Activated CD4-positive, alpha-beta memory T cell treated with anti-CD3 and anti-CD28 coated beads, Interleukin-2, amount 10 ng/mL, durations not matched to agents 7 days and 5 days (primary cell): Measurements from ENCODE around the gene CLEC3B. TPM values are rescaled to one million over a fixed set of nuclear protein-coding genes. Genes with fewer than 3 reads are reported as not detected.
"Not testable (repeated sequence)": the region's sequence is repeated elsewhere in the genome, so short reads cannot be mapped to it uniquely, and the experiment has no call there.

ENCODE experiments used
- CTCF ChIA-PET: fragments of 350-600 bp; sonication (Branson Sonifier 250); formaldehyde crosslinking; loops from one replicate; lab custom pipeline; 2021; ENCODE audit warnings: antibody characterized with exemption, inconsistent platforms; lab: Charles Lee
- POLR2A ChIA-PET: fragments of 350-600 bp; sonication (Branson Sonifier 250); formaldehyde crosslinking; loops from one replicate; lab custom pipeline; 2021; ENCODE audit warnings: antibody characterized with exemption; lab: Charles Lee
- DNase-seq: peaks from one replicate; pipeline ENCODE4 v3.0.0-alpha.2; 2020
- H3K27ac Mint-ChIP-seq: one replicate; pipeline ENCODE4 v1.8.0; 2021; ENCODE audit warnings: mild to moderate bottlenecking, mixed read lengths
- H3K27me3 Mint-ChIP-seq: one replicate; pipeline ENCODE4 v1.8.0; 2021; ENCODE audit warnings: mixed read lengths
- H3K36me3 Mint-ChIP-seq: one replicate; pipeline ENCODE4 v1.8.0; 2021; ENCODE audit warnings: low read depth, mixed read lengths
- H3K4me1 Mint-ChIP-seq: one replicate; pipeline ENCODE4 v1.8.0; 2021; ENCODE audit warnings: mixed read lengths
- H3K4me3 Mint-ChIP-seq: one replicate; pipeline ENCODE4 v1.8.0; 2021; ENCODE audit warnings: mild to moderate bottlenecking, mixed read lengths
- H3K9me3 Mint-ChIP-seq: one replicate; pipeline ENCODE4 v1.8.0; 2021; ENCODE audit warnings: mixed read lengths
- total RNA-seq, 2 experiments: library from RNA; stranded (reverse); gene quantifications; one replicate each; pipeline ENCODE4 v1.2.3, GENCODE V29; 2021

The CLEC3B gene
- total RNA-seq, 2 experiments from 2014 or later: not detected

- CTCF ChIA-PET: interaction anchor here (0.8 to 5.6 kb wide), 33 partner anchors 9 to 621 kb away, joined by 3 to 294 read pairs (median 6); partner anchors contain the start of genes LIMD1 and TMEM158
- peaks cover 17% of the 10 kb centered on the region for H3K27me3 Mint-ChIP-seq
- H3K36me3 Mint-ChIP-seq: no peaks in the 10 kb centered on the region
- peaks cover 27% of the 10 kb centered on the region for H3K4me1 Mint-ChIP-seq
- no peaks in the 10 kb centered on the region for H3K9me3 Mint-ChIP-seq
- H3K27ac Mint-ChIP-seq: no peak overlapping the region
- POLR2A ChIA-PET: interaction anchor here (0.6 to 5.5 kb wide), 10 partner anchors 10 to 612 kb away, joined by 3 to 43 read pairs (median 5); no protein-coding TSS in a partner anchor
- no peak overlapping the region for H3K4me3 Mint-ChIP-seq
- DNase-seq: no peak
Observed at GRCh38 chr3:45041666-45042065, 15.6 kb downstream of the CLEC3B start.

GRCh38 chr3:45042162-45042561 lies 16.1 kb downstream of the CLEC3B start:
- Mint-ChIP-seq H3K4me1 (peaks cover 25% of the 10 kb centered on the region), H3K4me3 (no peak overlapping the region), H3K27ac (no peak overlapping the region), H3K36me3 (no peaks in the 10 kb centered on the region), H3K9me3 (no peaks in the 10 kb centered on the region), H3K27me3 (peaks cover 16% of the 10 kb centered on the region)
- POLR2A ChIA-PET: interaction anchor here (1.0 to 5.5 kb wide), 7 partner anchors 9 to 168 kb away, joined by 3 to 43 read pairs (median 6); no protein-coding TSS in a partner anchor
- CTCF ChIA-PET: interaction anchor here (0.7 to 5.6 kb wide), 23 partner anchors 10 to 614 kb away, joined by 3 to 294 read pairs (median 6); partner anchors contain the start of genes LIMD1 and TMEM158
- no peak for DNase-seq

GRCh38 chr3:45043728-45044299 lies 17.7 kb downstream of the CLEC3B start:
- Mint-ChIP-seq H3K27ac (no peak overlapping the region), H3K4me1 (peaks cover 21% of the 10 kb centered on the region), H3K9me3 (no peaks in the 10 kb centered on the region), H3K4me3 (no peak overlapping the region), H3K36me3 (no peaks in the 10 kb centered on the region), H3K27me3 (peaks cover 25% of the 10 kb centered on the region)
- ChIA-PET CTCF (interaction anchor here (1.2 to 5.6 kb wide), 3 partner anchors 10 to 616 kb away, joined by 3 to 294 read pairs (median 95); no protein-coding TSS in a partner anchor), POLR2A (no interaction called here)
- no peak for DNase-seq

GRCh38 chr3:45048244-45048643 lies 22.1 kb downstream of the CLEC3B start:
- CTCF ChIA-PET: interaction anchor here (0.9 to 4.2 kb wide), 2 partner anchors 12 to 162 kb away, joined by 3 to 13 read pairs; no protein-coding TSS in a partner anchor
- H3K27me3 Mint-ChIP-seq: peaks cover 44% of the 10 kb centered on the region
- no peaks in the 10 kb centered on the region for H3K9me3 Mint-ChIP-seq
- POLR2A ChIA-PET: no interaction called here
- H3K36me3 Mint-ChIP-seq: no peaks in the 10 kb centered on the region
- DNase-seq: no peak
- no peak overlapping the region for H3K27ac Mint-ChIP-seq
- H3K4me3 Mint-ChIP-seq: no peak overlapping the region
- peaks cover 2% of the 10 kb centered on the region for H3K4me1 Mint-ChIP-seq

GRCh38 chr3:45049807-45050206 lies 23.7 kb downstream of the CLEC3B start:
- no peak for DNase-seq
- POLR2A ChIA-PET: interaction anchor here (0.7 kb wide), 1 partner anchor 10 kb away, joined by 3 read pairs; no protein-coding TSS in a partner anchor
- Mint-ChIP-seq H3K9me3 (no peaks in the 10 kb centered on the region), H3K36me3 (no peaks in the 10 kb centered on the region), H3K27me3 (peaks cover 44% of the 10 kb centered on the region), H3K27ac (no peak overlapping the region), H3K4me1 (peaks cover 16% of the 10 kb centered on the region), H3K4me3 (no peak overlapping the region)
- CTCF ChIA-PET: interaction anchor here (4.2 kb wide), 1 partner anchor 13 kb away, joined by 13 read pairs; no protein-coding TSS in a partner anchor

GRCh38 chr3:45051685-45052084 lies 25.6 kb downstream of the CLEC3B start:
- ChIA-PET POLR2A (interaction anchor here (1.1 kb wide), 1 partner anchor 9 kb away, joined by 4 read pairs; no protein-coding TSS in a partner anchor), CTCF (interaction anchor here (7.4 kb wide), 1 partner anchor 9 kb away, joined by 95 read pairs; no protein-coding TSS in a partner anchor)
- Mint-ChIP-seq H3K4me1 (peaks cover 24% of the 10 kb centered on the region), H3K27me3 (peaks cover 31% of the 10 kb centered on the region), H3K4me3 (no peak overlapping the region), H3K9me3 (no peaks in the 10 kb centered on the region), H3K27ac (no peak overlapping the region), H3K36me3 (no peaks in the 10 kb centered on the region)
- no peak for DNase-seq

GRCh38 chr3:45053805-45054195 lies 27.7 kb downstream of the CLEC3B start:
- Mint-ChIP-seq H3K4me1 (peaks cover 33% of the 10 kb centered on the region), H3K27me3 (peaks cover 22% of the 10 kb centered on the region), H3K27ac (peak overlapping the region; percentile 24)
- not testable (repeated sequence) for H3K36me3 Mint-ChIP-seq, DNase-seq, H3K4me3 Mint-ChIP-seq, H3K9me3 Mint-ChIP-seq
- ChIA-PET POLR2A (interaction anchor here (3.4 kb wide), 1 partner anchor 12 kb away, joined by 14 read pairs; no protein-coding TSS in a partner anchor), CTCF (interaction anchor here (1.0 to 7.4 kb wide), 5 partner anchors 11 to 157 kb away, joined by 3 to 95 read pairs (median 4); no protein-coding TSS in a partner anchor)

- Mint-ChIP-seq H3K4me1 (peaks cover 33% of the 10 kb centered on the region), H3K27ac (no peak overlapping the region), H3K36me3 (no peaks in the 10 kb centered on the region), H3K9me3 (no peaks in the 10 kb centered on the region), H3K4me3 (no peak overlapping the region), H3K27me3 (peaks cover 17% of the 10 kb centered on the region)
- ChIA-PET CTCF (interaction anchor here (1.0 to 7.4 kb wide), 5 partner anchors 11 to 156 kb away, joined by 3 to 95 read pairs (median 4); no protein-coding TSS in a partner anchor), POLR2A (interaction anchor here (0.6 to 3.4 kb wide), 2 partner anchors 12 to 87 kb away, joined by 3 to 14 read pairs; no protein-coding TSS in a partner anchor)
- no peak for DNase-seq
Observed at GRCh38 chr3:45054196-45054857, 28.2 kb downstream of the CLEC3B start.

- POLR2A ChIA-PET: interaction anchor here (0.6 to 3.4 kb wide), 3 partner anchors 13 to 79 kb away, joined by 3 to 14 read pairs (median 5); partner anchors contain the start of genes EXOSC7 and ZDHHC3
- Mint-ChIP-seq H3K4me3 (no peak overlapping the region), H3K4me1 (peaks cover 33% of the 10 kb centered on the region), H3K27me3 (peaks cover 10% of the 10 kb centered on the region), H3K27ac (no peak overlapping the region), H3K9me3 (no peaks in the 10 kb centered on the region), H3K36me3 (no peaks in the 10 kb centered on the region)
- CTCF ChIA-PET: interaction anchor here (0.6 to 7.4 kb wide), 11 partner anchors 10 to 601 kb away, joined by 3 to 95 read pairs (median 4); no protein-coding TSS in a partner anchor
- no peak for DNase-seq
Observed at GRCh38 chr3:45055032-45055410, 28.9 kb downstream of the CLEC3B start.

- POLR2A ChIA-PET: interaction anchor here (0.6 to 3.4 kb wide), 3 partner anchors 14 to 79 kb away, joined by 3 to 14 read pairs (median 5); partner anchors contain the start of genes EXOSC7 and ZDHHC3
- no peaks in the 10 kb centered on the region for H3K9me3 Mint-ChIP-seq
- no peak overlapping the region for H3K4me3 Mint-ChIP-seq
- CTCF ChIA-PET: interaction anchor here (0.6 to 7.4 kb wide), 11 partner anchors 9 to 601 kb away, joined by 3 to 95 read pairs (median 4); no protein-coding TSS in a partner anchor
- H3K4me1 Mint-ChIP-seq: peaks cover 33% of the 10 kb centered on the region
- H3K27me3 Mint-ChIP-seq: peaks cover 6% of the 10 kb centered on the region
- DNase-seq: no peak
- no peak overlapping the region for H3K27ac Mint-ChIP-seq
- no peaks in the 10 kb centered on the region for H3K36me3 Mint-ChIP-seq
Observed at GRCh38 chr3:45055411-45056143, 29.5 kb downstream of the CLEC3B start.

GRCh38 chr3:45056608-45057301 lies 30.7 kb downstream of the CLEC3B start:
- Mint-ChIP-seq H3K9me3 (no peaks in the 10 kb centered on the region), H3K4me3 (no peak overlapping the region), H3K36me3 (no peaks in the 10 kb centered on the region), H3K4me1 (peaks cover 33% of the 10 kb centered on the region), H3K27me3 (peaks cover 3% of the 10 kb centered on the region), H3K27ac (no peak overlapping the region)
- DNase-seq: no peak
- CTCF ChIA-PET: interaction anchor here (1.8 to 7.4 kb wide), 3 partner anchors 8 to 154 kb away, joined by 4 to 95 read pairs (median 34); no protein-coding TSS in a partner anchor
- POLR2A ChIA-PET: no interaction called here
